Measurements from ENCODE around the gene RIOK3. TPM values are rescaled to one million over a fixed set of nuclear protein-coding genes. Genes with fewer than 3 reads are reported as not detected.

RIOK3 gene
- total RNA-seq, 2 donors from 2014 or later = 69.8 to 72.8 TPM

DNA sequence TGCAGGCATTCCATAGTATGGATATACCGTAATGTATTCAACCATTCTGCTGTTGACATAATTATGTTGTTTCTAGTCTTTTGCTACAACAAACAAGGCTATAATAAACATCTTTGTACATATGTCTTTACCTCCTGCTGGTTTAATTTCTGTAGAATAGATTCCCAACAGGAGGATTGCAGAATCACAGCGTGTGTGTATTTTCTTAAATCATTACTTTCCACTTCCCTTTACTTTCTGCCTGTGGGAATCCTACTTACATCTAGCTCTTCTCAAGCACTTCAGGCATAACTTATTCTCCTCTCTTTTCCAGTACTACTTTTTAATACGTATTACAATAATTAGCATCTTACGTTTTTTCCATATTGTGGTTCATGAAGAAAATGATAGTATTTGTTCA, 13.0 kb upstream of the RIOK3 start:
- H3K9me3 Mint-ChIP-seq = no peaks in the 10 kb centered on the region
- H3K27ac Mint-ChIP-seq = no peak overlapping the region
- peaks cover 0 to 6% of the 10 kb centered on the region in 2 donors for H3K36me3 Mint-ChIP-seq
- ATAC-seq (no peak), DNase-seq (ENCODE audit: low spot score in 2 of 2) (no peak)

- no peaks in the 10 kb centered on the region for H3K9me3 Mint-ChIP-seq
- no peak overlapping the region for H3K27ac Mint-ChIP-seq
- DNase-seq (ENCODE audit: low spot score in 2 of 2) (no peak), ATAC-seq (no peak)
- H3K36me3 Mint-ChIP-seq = no peaks in the 10 kb centered on the region
These were observed 10.1 kb upstream of the RIOK3 start for GRCh38 chr18:23442958-23443357.

- ATAC-seq = no peak
These were observed 4.8 kb upstream of the RIOK3 start for GRCh38 chr18:23448291-23448690.

DNA sequence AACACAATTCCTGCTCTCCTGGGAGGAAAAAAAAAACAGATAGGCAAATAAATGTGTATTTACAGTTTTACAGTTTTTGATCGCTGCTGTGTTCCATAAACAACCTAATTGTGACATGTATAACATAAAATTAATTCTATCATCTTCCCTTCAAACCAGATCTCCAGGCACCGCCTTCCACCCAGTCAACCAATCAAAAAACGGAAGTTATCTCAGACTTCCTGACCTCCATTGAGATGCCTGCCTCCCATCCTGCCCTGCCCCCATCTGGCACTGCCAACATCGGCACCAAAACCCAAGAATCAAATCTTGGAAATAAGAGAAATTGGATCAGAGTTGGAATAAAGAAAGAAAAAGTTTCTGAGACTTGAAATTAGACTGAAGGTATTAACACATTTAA, 3.1 kb upstream of the RIOK3 start:
- DNase-seq (ENCODE audit: low spot score in 2 of 2) = no peak
- Mint-ChIP-seq H3K36me3 (peaks cover 6 to 13% of the 10 kb centered on the region in 2 donors), H3K9me3 (no peaks in the 10 kb centered on the region), H3K27ac (no peak overlapping the region)
- ATAC-seq = no peak

More at GRCh38 chr18:23448291-23448690, 4.8 kb upstream of the RIOK3 start:
- Mint-ChIP-seq H3K36me3 (peaks cover 0 to 9% of the 10 kb centered on the region in 2 donors), H3K27ac (no peak overlapping the region), H3K9me3 (no peaks in the 10 kb centered on the region)
- no peak for DNase-seq (ENCODE audit: low spot score in 2 of 2)

- peaks cover 6 to 13% of the 10 kb centered on the region in 2 donors for H3K36me3 Mint-ChIP-seq
- no peaks in the 10 kb centered on the region for H3K9me3 Mint-ChIP-seq
- peak overlapping the region in 1 of 2 donors; percentile 2 for H3K27ac Mint-ChIP-seq
These were observed 2.1 kb upstream of the RIOK3 start for GRCh38 chr18:23451011-23451410.

DNA sequence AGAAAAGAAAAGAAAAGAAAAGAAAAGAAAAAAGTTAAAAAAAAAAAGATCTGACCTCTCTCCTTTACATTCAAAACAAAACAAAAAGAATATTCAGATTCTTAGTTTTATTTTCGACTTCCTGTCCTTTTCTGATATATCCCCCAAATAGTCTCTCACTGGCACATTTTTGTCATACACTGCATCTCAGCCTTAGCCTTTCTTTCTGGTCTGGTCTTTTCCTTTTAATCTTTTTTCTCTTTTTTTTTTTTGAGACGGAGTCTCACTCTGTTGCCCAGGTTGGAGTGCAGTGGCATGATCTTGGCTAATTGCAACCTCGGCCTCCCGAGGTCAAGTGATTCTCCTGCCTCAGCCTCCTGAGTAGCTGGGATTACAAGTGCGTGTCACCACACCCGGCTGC, 1.6 kb upstream of the RIOK3 start:
- peak overlapping the region in 1 of 2 donors; percentile 2 for H3K27ac Mint-ChIP-seq
- peaks cover 6 to 13% of the 10 kb centered on the region in 2 donors for H3K36me3 Mint-ChIP-seq
- H3K9me3 Mint-ChIP-seq = no peaks in the 10 kb centered on the region
- ATAC-seq = no peak
- no peak for DNase-seq (ENCODE audit: low spot score in 2 of 2)

More at GRCh38 chr18:23451011-23451410, 2.1 kb upstream of the RIOK3 start:
- ATAC-seq (no peak), DNase-seq (ENCODE audit: low spot score in 2 of 2) (no peak)

DNA sequence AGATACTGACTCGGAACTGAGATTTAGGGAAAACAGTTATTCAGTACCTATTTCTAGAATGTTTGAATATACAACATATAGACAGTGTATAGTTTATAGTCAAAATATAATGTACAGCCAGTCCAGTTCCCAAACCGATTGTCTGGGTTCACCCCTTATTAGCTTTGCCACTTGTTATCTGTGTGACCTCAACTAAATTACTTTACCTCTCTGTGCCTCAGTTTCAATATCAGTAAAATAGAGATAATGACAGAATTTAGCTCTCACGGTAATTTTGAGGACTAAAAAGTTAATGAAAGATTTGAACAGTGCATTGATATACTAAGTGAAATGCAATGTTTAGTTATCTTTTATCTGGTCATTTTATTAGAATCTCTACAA, 750 bp upstream of the RIOK3 start:
- peaks cover 6 to 13% of the 10 kb centered on the region in 2 donors for H3K36me3 Mint-ChIP-seq
- peak overlapping the region; percentile 92 to 96 for H3K27ac Mint-ChIP-seq
- no peaks in the 10 kb centered on the region for H3K9me3 Mint-ChIP-seq
- DNase-seq (ENCODE audit: low spot score in 2 of 2) = no peak
- no peak for ATAC-seq

- H3K9me3 Mint-ChIP-seq = no peaks in the 10 kb centered on the region
- ATAC-seq (peak; percentile 26 to 27), DNase-seq (ENCODE audit: low spot score in 2 of 2) (no peak)
- H3K36me3 Mint-ChIP-seq = peaks cover 6 to 13% of the 10 kb centered on the region in 2 donors
- peak overlapping the region; percentile 92 to 96 for H3K27ac Mint-ChIP-seq
These were observed 582 bp downstream of the RIOK3 start for GRCh38 chr18:23453680-23454058.

GRCh38 chr18:23456835-23457234, 3.7 kb downstream of the RIOK3 start:
- Mint-ChIP-seq H3K36me3 (peaks cover 10 to 13% of the 10 kb centered on the region in 2 donors), H3K9me3 (no peaks in the 10 kb centered on the region), H3K27ac (no peak overlapping the region)
- no peak for ATAC-seq
- no peak for DNase-seq (ENCODE audit: low spot score in 2 of 2)

DNA sequence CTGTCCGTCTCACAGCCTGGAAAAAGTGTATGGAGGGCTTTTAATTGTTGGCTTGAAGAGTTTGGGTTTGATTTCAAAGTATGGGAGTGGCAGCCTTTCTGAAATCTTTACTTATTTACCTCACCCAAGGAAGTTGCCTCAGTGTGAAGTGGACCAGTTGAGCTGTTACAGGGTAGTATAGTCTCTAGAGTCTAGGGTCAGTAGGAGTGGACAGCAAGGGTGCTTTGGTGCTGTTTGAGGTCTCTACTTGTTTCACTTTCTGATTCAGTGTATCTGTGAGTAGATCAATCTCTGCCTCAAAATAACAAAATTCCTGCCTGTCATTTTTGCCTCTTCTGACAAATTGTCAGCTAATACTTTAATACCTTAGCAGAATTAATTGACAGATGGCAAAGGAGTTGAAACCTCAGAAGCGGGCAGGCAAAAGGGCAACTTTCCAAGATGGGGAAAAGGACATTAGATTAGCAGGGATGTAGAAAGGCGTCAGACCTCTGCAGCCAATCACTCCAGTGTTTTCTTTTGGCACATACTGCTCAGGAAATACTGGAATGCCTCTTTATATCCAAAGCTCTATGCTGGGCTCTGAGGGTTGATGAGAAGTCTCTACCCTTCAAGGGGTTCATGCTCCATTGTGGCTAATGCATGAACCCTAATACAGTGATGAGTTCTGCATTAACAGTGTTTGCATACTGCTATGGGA, 5.9 kb downstream of the RIOK3 start:
- peak overlapping the region in 1 of 2 donors; percentile 15 for H3K27ac Mint-ChIP-seq
- H3K9me3 Mint-ChIP-seq = no peaks in the 10 kb centered on the region
- DNase-seq (ENCODE audit: low spot score in 2 of 2) = no peak
- peaks cover 5 to 25% of the 10 kb centered on the region in 2 donors for H3K36me3 Mint-ChIP-seq
- ATAC-seq = peak in 1 of 2 donors; percentile 24

DNA sequence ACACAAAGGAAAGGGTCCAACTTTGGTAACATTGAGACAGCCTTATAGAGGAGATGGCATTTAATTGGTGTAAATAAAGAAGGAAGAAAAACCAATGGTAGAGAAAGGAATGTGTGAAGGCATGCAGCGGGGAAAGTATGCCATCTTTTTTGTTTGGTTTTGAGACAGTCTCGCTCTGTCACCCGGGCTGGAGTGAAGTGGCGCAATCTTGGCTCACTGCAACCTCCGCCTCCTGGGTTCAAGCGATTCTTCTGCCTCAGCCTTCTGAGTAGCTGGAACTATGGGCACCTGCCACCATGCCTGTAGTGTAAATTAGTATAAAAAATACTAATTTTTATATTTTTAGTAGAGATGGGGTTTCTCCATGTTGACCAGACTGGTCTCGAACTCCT, 6.4 kb downstream of the RIOK3 start:
- Mint-ChIP-seq H3K27ac (no peak overlapping the region), H3K9me3 (no peaks in the 10 kb centered on the region), H3K36me3 (peaks cover 6 to 20% of the 10 kb centered on the region in 2 donors)
- ATAC-seq (no peak), DNase-seq (ENCODE audit: low spot score in 2 of 2) (no peak)

DNA sequence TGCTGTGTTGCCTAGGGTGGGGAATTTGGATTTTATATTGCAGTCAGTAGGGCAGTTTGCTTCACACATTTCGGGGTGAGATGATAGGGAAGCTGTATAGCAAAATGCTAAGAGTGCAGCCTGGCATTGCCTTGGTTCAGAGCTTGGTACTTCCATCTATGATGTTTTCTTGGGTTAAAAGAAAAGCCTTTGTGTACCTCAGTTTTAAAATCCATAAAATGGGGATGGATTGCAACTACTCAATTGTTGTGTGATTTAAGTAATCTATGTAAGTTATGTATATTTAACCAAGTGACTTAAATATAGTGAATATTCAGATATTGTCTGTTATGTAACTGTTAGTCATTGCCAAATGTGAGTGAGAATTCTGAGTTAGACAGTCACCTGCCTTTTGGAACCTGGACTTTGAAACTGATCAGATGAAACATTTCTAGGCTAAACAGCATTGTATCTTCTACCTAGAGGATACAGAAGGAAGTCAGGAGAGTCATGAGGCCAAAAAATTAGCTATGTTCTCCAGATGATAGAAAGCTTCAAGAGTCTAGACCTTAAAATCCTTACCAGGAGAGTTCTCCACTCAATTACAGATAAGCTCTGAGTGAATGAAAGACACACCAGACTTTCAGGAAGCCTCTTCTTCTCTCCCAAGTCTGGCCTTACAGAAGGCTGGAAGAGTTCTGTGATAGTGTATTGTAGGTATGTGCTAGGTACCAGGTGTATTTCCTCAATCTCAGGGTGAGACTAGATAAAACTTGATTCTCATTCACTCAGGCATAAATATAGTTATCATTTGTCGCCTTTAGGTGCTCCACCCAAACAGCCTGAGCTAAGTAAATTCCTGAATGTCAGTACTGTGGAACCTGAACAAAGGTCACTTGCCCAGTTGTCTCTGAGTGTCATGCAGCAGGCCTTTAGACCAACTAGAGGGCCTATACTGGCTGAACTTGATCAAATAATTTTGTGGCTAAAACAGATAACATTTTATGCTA, 7.5 kb downstream of the RIOK3 start:
- Mint-ChIP-seq H3K9me3 (no peaks in the 10 kb centered on the region), H3K36me3 (peaks cover 6 to 20% of the 10 kb centered on the region in 2 donors), H3K27ac (peak overlapping the region in 1 of 2 donors; percentile 70)
- DNase-seq (ENCODE audit: low spot score in 2 of 2) (no peak), ATAC-seq (no peak)

GRCh38 chr18:23462876-23463275, 9.8 kb downstream of the RIOK3 start:
- Mint-ChIP-seq H3K27ac (no peak overlapping the region), H3K36me3 (peaks cover 6 to 26% of the 10 kb centered on the region in 2 donors), H3K9me3 (no peaks in the 10 kb centered on the region)
- no peak for ATAC-seq
- DNase-seq (ENCODE audit: low spot score in 2 of 2) = no peak

GRCh38 chr18:23468753-23469459, 15.8 kb downstream of the RIOK3 start:
- ATAC-seq = no peak
- DNase-seq (ENCODE audit: low spot score in 2 of 2) = no peak
- H3K27ac Mint-ChIP-seq = peak overlapping the region in 1 of 2 donors; percentile 63
- H3K9me3 Mint-ChIP-seq = no peaks in the 10 kb centered on the region
- peaks cover 1 to 7% of the 10 kb centered on the region in 2 donors for H3K36me3 Mint-ChIP-seq

- Mint-ChIP-seq H3K36me3 (peaks cover 6 to 17% of the 10 kb centered on the region in 2 donors), H3K27ac (peak overlapping the region in 1 of 2 donors; percentile 88), H3K9me3 (no peaks in the 10 kb centered on the region)
- ATAC-seq (no peak), DNase-seq (ENCODE audit: low spot score in 2 of 2) (no peak)
These were observed 17.7 kb downstream of the RIOK3 start for GRCh38 chr18:23470620-23471387.

DNA sequence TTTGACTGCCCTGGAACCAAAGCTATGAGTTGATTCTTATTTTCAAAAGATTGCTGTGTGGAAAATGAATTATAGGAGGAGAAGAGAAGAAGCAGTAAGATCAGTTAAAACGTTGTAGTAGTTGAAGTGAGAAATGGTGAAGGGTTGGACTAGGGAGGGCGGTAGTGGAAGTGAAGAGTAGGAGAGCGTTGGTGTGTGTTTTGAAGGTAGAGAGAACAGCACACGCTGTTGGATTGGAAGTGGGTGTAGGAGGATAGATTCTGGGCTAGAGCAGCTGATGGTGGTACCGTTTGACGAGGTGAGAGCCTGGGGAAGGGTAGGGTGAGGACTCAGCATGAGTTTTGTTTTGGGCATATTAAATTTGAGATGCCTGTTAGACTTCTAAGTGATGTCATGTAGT, 18.4 kb downstream of the RIOK3 start:
- DNase-seq (ENCODE audit: low spot score in 2 of 2) = no peak
- Mint-ChIP-seq H3K27ac (no peak overlapping the region), H3K9me3 (no peaks in the 10 kb centered on the region), H3K36me3 (peaks cover 6 to 14% of the 10 kb centered on the region in 2 donors)
- no peak for ATAC-seq
